Epithelial cell of esophagus (primary cell): Measurements from ENCODE around the gene HNRNPH1.
A peak's percentile ranks its signal among the peaks of the same experiment; 100 is the strongest.

Source experiments
- DNase-seq: peaks from one replicate; pipeline ENCODE4 v3.0.0; 2010; ENCODE audit warnings: low read depth
- H3K4me3 ChIP-seq: 2 replicates; pipeline ENCODE4 v1.5.1; 2011; ENCODE audit warnings: mild to moderate bottlenecking, low read length, control low read depth
- CTCF ChIP-seq: IDR thresholded peaks from 2 replicates; pipeline ENCODE4 v1.5.1; 2011; ENCODE audit warnings: low read depth, mild to moderate bottlenecking, low read length, control low read depth, inconsistent platforms; ENCODE audit not compliant: insufficient read depth; ENCODE audit errors: missing control alignments

HNRNPH1 gene

GRCh38 chr5:179599973-179600372 is 23.5 kb downstream of the HNRNPH1 start:
- TF ChIP-seq CTCF, result no peak
- no peak overlapping the region for H3K4me3 ChIP-seq
- no peak for DNase-seq

GRCh38 chr5:179599566-179599965 is 23.9 kb downstream of the HNRNPH1 start:
- TF ChIP-seq CTCF, result no peak
- H3K4me3 ChIP-seq, result no peak overlapping the region
- DNase-seq, result no peak

- DNase-seq, result no peak
- no peak for TF ChIP-seq CTCF
- no peak overlapping the region for H3K4me3 ChIP-seq
These were observed 24.4 kb downstream of the HNRNPH1 start for GRCh38 chr5:179599100-179599499.

- no peak overlapping the region for H3K4me3 ChIP-seq
- no peak for DNase-seq
- TF ChIP-seq CTCF, result no peak
These were observed 27.1 kb downstream of the HNRNPH1 start for GRCh38 chr5:179596421-179596820.

GRCh38 chr5:179595916-179596315 is 27.6 kb downstream of the HNRNPH1 start:
- no peak for TF ChIP-seq CTCF
- DNase-seq, result no peak
- H3K4me3 ChIP-seq, result no peak overlapping the region

GRCh38 chr5:179588166-179588565 is 35.3 kb downstream of the HNRNPH1 start:
- peak; percentile 41 for DNase-seq
- no peak overlapping the region for H3K4me3 ChIP-seq
- TF ChIP-seq CTCF, result no peak

GRCh38 chr5:179585941-179586401 is 37.5 kb downstream of the HNRNPH1 start:
- DNase-seq, result no peak
- TF ChIP-seq CTCF, result no peak
- no peak overlapping the region for H3K4me3 ChIP-seq
